Heart left ventricle (tissue), 13 donors: ENCODE data around the gene FAM151A.

ENCODE experiments used
- CTCF ChIP-seq, 12 donors: fragments of 200-600 bp; sonication (generic) in 4 of 12; IDR thresholded peaks; one replicate each; pipeline versions ENCODE4 v1.5.0 to v1.8.0; 2018 to 2022; ENCODE audit warnings: antibody characterized with exemption in 12 of 12, mild to moderate bottlenecking in 5 of 12
- POLR2A ChIP-seq, 2 donors: fragments of 450-650 bp; IDR thresholded peaks; one replicate each; pipeline ENCODE4 v1.6.1; 2017; ENCODE audit warnings: antibody characterized with exemption in 2 of 2, mild to moderate bottlenecking in 2 of 2, moderate library complexity in 2 of 2
- donor health status: ischemic (EF 13 %, LVEDD 7.1; RV severe dilation, severe dysfunction).
- donor health status: DM: no; HTN: yes; CAD: no.
- donor health status: DM: no; HTN: no; CAD: no.
- donor health status: ischemic (EF 25% LVEDD 6.9; RV normal size, moderate dysfunction).
- donor health status: ischemic (EF 25% LVEDD 5.7; RV mildly dilated, moderate dysfunction).
- donor health status: ischemic (EF 35%, LVEDD 5.7; RV mildly dilated, moderate dysfunction).
- donor health status: nonischemic (EF 11% LVEDD 7.7; RV severe dilation, severe dysfunction).
- donor health status: DM: yes; HTN: yes; CAD: no.
- donor health status: PGD.
- donor health status: ischemic (EF 29% LVEDD 5.4; RV normal size, mild dysfunction).
- donor health status: nonischemic (EF 23%, LVEDD 6.1; RV moderate dilation, normal function).

- TF ChIP-seq CTCF (IDR thresholded peaks at IDR 0.05): no peak
- TF ChIP-seq POLR2A (IDR thresholded peaks at IDR 0.05): no peak
Measured at GRCh38 chr1:54604051-54604450, 19.3 kb downstream of the FAM151A start.
